Muscle of leg (tissue), 11 donors: ENCODE data around the gene BSX. TPM values are rescaled to one million over a fixed set of nuclear protein-coding genes. Genes with fewer than 3 reads are reported as not detected.

Experiments used
- DNase-seq: peaks from one replicate; pipeline ENCODE4 v3.0.0; 2013
- H3K27ac ChIP-seq: one replicate; pipeline ENCODE4 v1.5.1; 2013; ENCODE audit warnings: mild to moderate bottlenecking, low read length, control low read depth
- H3K27me3 ChIP-seq: one replicate; pipeline ENCODE4 v1.6.1; 2013; ENCODE audit warnings: low read length; ENCODE audit not compliant: control insufficient read depth, insufficient read depth
- H3K36me3 ChIP-seq: one replicate; pipeline ENCODE4 v1.6.1; 2013; ENCODE audit warnings: low read length; ENCODE audit not compliant: control insufficient read depth, insufficient read depth
- H3K4me1 ChIP-seq: one replicate; pipeline ENCODE4 v1.6.1; 2013; ENCODE audit warnings: low read length; ENCODE audit not compliant: control insufficient read depth, insufficient read depth
- H3K4me3 ChIP-seq: one replicate; pipeline ENCODE4 v1.5.1; 2013; ENCODE audit warnings: low read length, control low read depth
- H3K9me3 ChIP-seq: replicated peaks from 2 replicates; pipeline ENCODE4 v1.6.1; 2013; ENCODE audit warnings: low read depth, low read length; ENCODE audit not compliant: control insufficient read depth
- WGBS: methylation state at CpG from one replicate; pipeline ENCODE4 v1.1.5; 2013; ENCODE audit warnings: missing lambda C conversion rate; ENCODE audit not compliant: insufficient coverage; 5-methylcytosine and 5-hydroxymethylcytosine counted together
- polyA plus RNA-seq, 8 donors: library from polyadenylated mRNA; unstranded; fragments of 120-200 nt; gene quantifications; one replicate each; pipeline versions ENCODE4 v1.2.1 to v1.2.3, GENCODE V29; 2013; ENCODE audit warnings: inconsistent platforms in 1 of 8, low replicate concordance in 1 of 8; ENCODE audit not compliant: insufficient read length in 8 of 8, insufficient read depth in 1 of 8
- total RNA-seq: library from RNA; stranded (reverse); fragments of 120-200 nt; gene quantifications from one replicate; pipeline ENCODE4 v1.2.4, GENCODE V29; 2013

Gene BSX
- total and polyA plus RNA-seq, 9 donors: not detected

DNA sequence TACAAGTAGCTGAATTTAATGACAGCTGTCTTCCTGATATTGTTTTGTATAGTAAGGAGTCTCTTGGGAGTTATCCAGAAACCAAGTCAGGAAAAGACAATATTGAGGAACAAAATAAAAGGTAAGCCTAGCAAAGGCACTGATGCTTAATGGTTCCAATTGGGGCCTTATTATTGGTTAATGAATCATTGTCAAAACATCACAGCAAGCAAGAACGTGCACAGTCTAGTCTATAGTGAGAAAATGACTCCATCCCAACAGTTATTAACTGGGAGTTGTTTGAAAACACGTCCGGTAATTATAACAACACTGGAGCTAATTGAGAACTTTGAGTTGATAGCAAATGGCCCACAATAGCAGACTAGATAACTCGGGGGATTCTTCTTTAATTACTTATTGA lies 17.7 kb downstream of the BSX start:
- Histone ChIP-seq H3K27me3 (peaks cover 8% of the 10 kb centered on the region), H3K9me3 (no peaks in the 10 kb centered on the region), H3K27ac (no peak overlapping the region), H3K4me3 (no peak overlapping the region), H3K36me3 (no peaks in the 10 kb centered on the region), H3K4me1 (no peaks in the 10 kb centered on the region)
- no peak for DNase-seq
- no CpG with 5 or more reads among the region's 4 CpGs for WGBS

DNA sequence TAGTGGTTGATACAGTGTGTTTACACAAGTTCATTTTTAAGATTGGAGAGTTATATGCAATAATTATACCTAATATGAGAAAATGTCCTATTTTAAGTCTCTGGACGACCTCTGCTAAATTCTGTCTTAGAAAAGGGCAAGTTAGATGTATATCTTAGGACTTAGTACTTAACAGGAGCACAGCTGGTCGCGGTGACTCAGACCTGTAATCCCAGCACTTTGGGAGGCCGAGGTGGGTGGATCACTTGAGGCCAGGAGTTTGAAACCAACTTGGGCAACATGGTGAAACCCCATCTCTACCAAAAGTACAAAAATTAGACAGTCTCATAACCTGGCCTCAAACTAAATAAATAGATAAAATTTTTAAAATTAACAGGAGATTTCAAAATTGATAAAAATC lies 27.2 kb downstream of the BSX start:
- no peak overlapping the region for H3K27ac ChIP-seq
- H3K27me3 ChIP-seq: no peaks in the 10 kb centered on the region
- no peak overlapping the region for H3K4me3 ChIP-seq
- DNase-seq: no peak
- 83% methylated on average over 1 of the region's 4 CpGs for WGBS
- no peaks in the 10 kb centered on the region for H3K4me1 ChIP-seq
- no peaks in the 10 kb centered on the region for H3K36me3 ChIP-seq
- H3K9me3 ChIP-seq: no peaks in the 10 kb centered on the region

DNA sequence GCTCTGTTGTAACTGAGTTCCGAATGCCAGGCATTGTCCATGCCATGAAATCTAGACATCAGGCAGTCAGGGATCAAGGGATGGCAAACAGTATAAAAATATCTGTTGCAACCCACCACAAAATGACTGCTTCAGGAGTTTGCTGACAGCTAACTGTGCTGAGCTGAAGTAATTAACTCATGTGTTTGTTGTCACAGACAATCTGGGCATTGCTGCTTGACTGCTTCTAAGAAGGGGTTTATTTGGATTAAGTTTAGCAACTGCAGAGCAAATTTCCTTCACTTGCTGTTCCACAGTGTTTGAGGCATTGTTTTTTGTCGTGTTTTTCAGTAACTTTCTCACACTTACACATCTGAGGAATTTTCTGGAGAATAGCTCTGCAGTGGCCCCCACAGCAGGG lies 30.4 kb downstream of the BSX start:
- H3K27me3 ChIP-seq: no peaks in the 10 kb centered on the region
- WGBS: 72% methylated on average over 2 of the region's 2 CpGs
- no peak overlapping the region for H3K4me3 ChIP-seq
- no peaks in the 10 kb centered on the region for H3K36me3 ChIP-seq
- H3K9me3 ChIP-seq: no peaks in the 10 kb centered on the region
- no peak overlapping the region for H3K27ac ChIP-seq
- no peak for DNase-seq
- H3K4me1 ChIP-seq: no peaks in the 10 kb centered on the region

DNA sequence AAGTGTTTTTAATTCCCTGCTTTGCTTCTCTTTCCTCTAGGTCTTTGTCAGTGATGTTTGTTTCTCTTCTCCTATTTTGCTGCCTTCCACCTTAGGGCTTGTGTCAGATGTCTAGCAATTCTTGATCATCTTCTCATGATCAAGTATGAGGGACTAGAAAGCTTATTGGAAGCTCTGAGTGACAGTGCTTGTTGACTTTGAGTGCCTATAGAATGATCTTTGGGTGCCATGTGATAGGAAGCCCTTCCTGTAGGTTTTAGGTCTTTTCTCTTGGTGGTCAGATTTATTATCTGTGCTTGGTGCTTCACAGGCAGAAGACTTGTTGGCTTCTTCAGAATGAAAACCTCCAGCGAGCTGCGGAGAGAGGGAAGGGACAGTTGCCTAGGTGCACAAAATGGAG lies 43.1 kb downstream of the BSX start:
- H3K9me3 ChIP-seq: no peaks in the 10 kb centered on the region
- no peak overlapping the region for H3K4me3 ChIP-seq
- H3K27me3 ChIP-seq: no peaks in the 10 kb centered on the region
- DNase-seq: no peak
- H3K36me3 ChIP-seq: no peaks in the 10 kb centered on the region
- 95% methylated on average over 2 of the region's 2 CpGs for WGBS
- H3K27ac ChIP-seq: no peak overlapping the region
- no peaks in the 10 kb centered on the region for H3K4me1 ChIP-seq

DNA sequence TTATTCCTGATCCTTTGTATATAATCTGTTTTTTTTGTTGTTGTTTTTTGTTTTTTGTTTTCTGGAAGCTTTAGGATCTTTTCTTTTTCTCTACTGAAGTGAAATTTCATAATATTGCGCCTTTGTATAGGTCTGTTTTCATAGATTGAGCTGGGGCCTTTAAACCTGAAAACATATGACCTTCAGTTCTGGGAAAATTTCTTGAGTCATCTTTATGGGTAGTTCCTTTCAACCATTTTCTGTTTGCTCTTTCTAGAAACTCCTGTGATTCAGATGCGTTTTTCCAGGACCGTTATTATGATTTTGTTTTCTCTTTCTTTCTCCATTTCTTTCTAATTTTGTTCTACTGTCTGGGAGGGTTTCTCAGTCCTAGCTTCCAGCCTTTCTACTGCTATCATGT lies 43.7 kb downstream of the BSX start:
- DNase-seq: no peak
- WGBS: no CpG with 5 or more reads among the region's 3 CpGs
- Histone ChIP-seq H3K27me3 (no peaks in the 10 kb centered on the region), H3K36me3 (no peaks in the 10 kb centered on the region), H3K27ac (no peak overlapping the region), H3K4me3 (no peak overlapping the region), H3K9me3 (no peaks in the 10 kb centered on the region), H3K4me1 (no peaks in the 10 kb centered on the region)

DNA sequence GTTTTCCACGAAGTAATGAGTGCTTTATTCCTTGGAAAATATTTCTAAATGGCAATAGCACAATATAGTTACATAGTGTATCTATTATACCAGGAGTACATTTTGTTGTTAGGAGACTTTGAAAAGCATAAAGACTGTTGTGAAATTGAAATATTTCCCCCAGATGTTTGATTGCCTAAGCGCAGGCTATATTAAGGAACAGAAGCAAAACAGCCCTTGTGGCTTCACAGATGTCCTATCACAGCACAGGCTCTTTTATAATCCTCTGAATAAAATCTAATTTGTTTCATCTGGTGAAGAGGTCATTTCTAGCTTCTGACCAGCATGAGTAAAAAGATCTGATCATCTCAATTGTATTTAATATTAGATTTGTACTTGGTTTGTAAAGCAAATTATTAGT lies 48.2 kb downstream of the BSX start:
- Histone ChIP-seq H3K4me1 (no peaks in the 10 kb centered on the region), H3K27ac (no peak overlapping the region), H3K36me3 (no peaks in the 10 kb centered on the region), H3K4me3 (no peak overlapping the region), H3K9me3 (no peaks in the 10 kb centered on the region), H3K27me3 (no peaks in the 10 kb centered on the region)
- no CpG with 5 or more reads among the region's 2 CpGs for WGBS
- DNase-seq: peak; percentile 64

DNA sequence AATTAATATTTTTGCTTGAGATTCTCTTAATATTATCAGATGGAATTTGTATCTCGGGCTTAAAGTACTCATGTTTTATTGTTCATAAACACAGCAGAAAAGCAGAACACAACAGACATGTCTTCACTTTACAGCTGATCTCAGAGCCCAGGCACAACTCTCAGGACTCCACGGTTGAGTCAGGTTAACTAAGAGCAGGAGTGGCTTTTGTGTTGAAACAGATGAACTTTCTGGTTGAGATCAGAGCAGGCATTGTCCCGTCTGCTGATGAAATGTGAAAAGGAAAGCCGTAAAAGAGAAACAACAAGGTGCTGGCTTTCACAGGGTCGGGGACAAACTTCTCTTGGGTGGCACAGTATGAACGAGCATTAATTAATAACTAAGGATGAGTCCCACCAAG lies 50.1 kb downstream of the BSX start:
- Histone ChIP-seq H3K9me3 (no peaks in the 10 kb centered on the region), H3K4me1 (no peaks in the 10 kb centered on the region), H3K4me3 (no peak overlapping the region), H3K27me3 (no peaks in the 10 kb centered on the region), H3K36me3 (no peaks in the 10 kb centered on the region), H3K27ac (no peak overlapping the region)
- no peak for DNase-seq
- 57% methylated on average over 4 of the region's 6 CpGs for WGBS

Other genes starting within 250 kb of the BSX start
- gene CRTAM, start 143.3 kb downstream of the BSX start, total RNA-seq: 0.09 TPM
- gene CRTAM, start 143.3 kb downstream of the BSX start, polyA plus RNA-seq: under 1 TPM in 4 of 8 donors, not detected in 4; 0.08 to 0.20 (median 0.12) TPM
- gene JHY, start 99.1 kb downstream of the BSX start, total RNA-seq: 1.6 TPM
- 1 to 10 TPM; 1.5 to 3.3 (median 2.0) TPM for gene JHY, start 99.1 kb downstream of the BSX start, polyA plus RNA-seq
- 1,768 TPM for gene HSPA8, start 80.3 kb upstream of the BSX start, total RNA-seq
- 1,000 to 10,000 TPM; 1,516 to 1,826 (median 1,701) TPM for gene HSPA8, start 80.3 kb upstream of the BSX start, polyA plus RNA-seq
- 13.9 TPM for gene CLMP, start 213.4 kb upstream of the BSX start, total RNA-seq
- gene CLMP, start 213.4 kb upstream of the BSX start, polyA plus RNA-seq: 10 to 100 TPM; 12.7 to 27.4 (median 18.1) TPM